OCI-LY7 (cell line): Measurements from ENCODE around the gene SUSD3. TPM values are rescaled to one million over a fixed set of nuclear protein-coding genes. Genes with fewer than 3 reads are reported as not detected.

Source experiments
- Bru-seq: library from RNA; stranded (reverse); fragments of 400-500 nt; gene quantifications from one replicate; lab custom pipeline; 2021; lab: Mats Ljungman, UMichigan
- BruChase-seq, 2 experiments: library from RNA; stranded (reverse); fragments of 400-500 nt; gene quantifications; one replicate each; lab custom pipeline; 2021; lab: Mats Ljungman, UMichigan
- BruUV-seq: library from RNA; stranded (reverse); fragments of 400-500 nt; replicated peaks from 2 replicates; lab custom pipeline; 2021; lab: Mats Ljungman, UMichigan
- CTCF ChIA-PET: fragments of 300-600 bp; sonication (Branson Sonifier 250); formaldehyde crosslinking; loops from one replicate; lab custom pipeline; 2022; ENCODE audit warnings: antibody characterized with exemption; ENCODE audit not compliant: unreplicated experiment; lab: Charles Lee
- POLR2A ChIA-PET: fragments of 300-600 bp; sonication (Branson Sonifier 250); formaldehyde crosslinking; loops from one replicate; lab custom pipeline; 2022; ENCODE audit warnings: antibody characterized with exemption; lab: Charles Lee
- DNase-seq: peaks from one replicate; pipeline ENCODE4 v3.0.0-alpha.2; 2015; ENCODE audit warnings: low spot score
- H2AFZ ChIP-seq: fragments of 200-600 bp; sonication (generic), shearing (Covaris generic); 2 replicates; pipeline ENCODE4 v1.6.1; 2014; ENCODE audit warnings: mild to moderate bottlenecking, antibody characterized with exemption, low read length, moderate library complexity
- H3K27ac ChIP-seq: fragments of 200-600 bp; sonication (generic); 2 replicates; pipeline ENCODE4 v1.5.1; 2014; ENCODE audit warnings: mixed run types, low read depth, mild to moderate bottlenecking, moderate library complexity, low read length, inconsistent platforms; ENCODE audit not compliant: poor library complexity, severe bottlenecking
- H3K36me3 ChIP-seq: fragments of 200-600 bp; sonication (generic); 2 replicates; pipeline ENCODE4 v1.6.1; 2014; ENCODE audit warnings: mild to moderate bottlenecking, antibody characterized with exemption, low read length, moderate library complexity, mixed read lengths; ENCODE audit not compliant: insufficient read depth
- H3K4me1 ChIP-seq: fragments of 200-600 bp; sonication (generic); 2 replicates; pipeline ENCODE4 v1.5.1; 2014; ENCODE audit warnings: mild to moderate bottlenecking, low read length; ENCODE audit not compliant: insufficient read depth, poor library complexity, severe bottlenecking
- H3K4me2 ChIP-seq: fragments of 200-600 bp; sonication (generic); 2 replicates; pipeline ENCODE4 v1.6.1; 2014; ENCODE audit warnings: mild to moderate bottlenecking, low read length
- H3K4me3 ChIP-seq: fragments of 200-600 bp; sonication (generic); 2 replicates; pipeline ENCODE4 v1.5.1; 2014; ENCODE audit warnings: mild to moderate bottlenecking, low read depth, low read length; ENCODE audit not compliant: poor library complexity, severe bottlenecking
- H3K79me2 ChIP-seq: fragments of 200-600 bp; sonication (generic); 2 replicates; pipeline ENCODE4 v1.6.1; 2016; ENCODE audit warnings: low read depth, mild to moderate bottlenecking, low read length, moderate library complexity, mixed read lengths; ENCODE audit not compliant: insufficient read depth
- H3K9me2 ChIP-seq: fragments of 200-600 bp; sonication (generic); 2 replicates; pipeline ENCODE4 v1.6.1; 2016; ENCODE audit warnings: mild to moderate bottlenecking, low read length, mixed read lengths; ENCODE audit not compliant: insufficient read depth
- H3K9me3 ChIP-seq: fragments of 200-600 bp; sonication (generic); 2 replicates; pipeline ENCODE4 v1.6.1; 2014; ENCODE audit warnings: mild to moderate bottlenecking, mixed run types, low read length, mixed read lengths
- H4K20me1 ChIP-seq: fragments of 200-600 bp; sonication (generic); 2 replicates; pipeline ENCODE4 v1.6.1; 2014; ENCODE audit warnings: mild to moderate bottlenecking, antibody characterized with exemption, low read length, moderate library complexity, mixed read lengths; ENCODE audit not compliant: insufficient read depth
- CTCF ChIP-seq: fragments of 200-600 bp; sonication (generic); conservative IDR thresholded peaks from 2 replicates; pipeline ENCODE4 v1.5.1; 2014; ENCODE audit warnings: mild to moderate bottlenecking, antibody characterized with exemption, low read length, moderate library complexity, mixed read lengths
- EZH2phosphoT487 ChIP-seq: fragments of 200-600 bp; sonication (generic); IDR thresholded peaks from 2 replicates; pipeline ENCODE4 v1.6.1; 2018; ENCODE audit warnings: low read depth, borderline replicate concordance, mild to moderate bottlenecking, mixed run types, antibody characterized with exemption, low read length, moderate library complexity, mixed read lengths
- intact Hi-C: fragments of 100-400 bp; cut with micrococcal nuclease; formaldehyde crosslinking; loops from one replicate; pipeline ENCODE4 v1.10.0; 2022; ENCODE audit not compliant: unreplicated experiment
- long read RNA-seq: library from polyadenylated mRNA; stranded (forward); transcript quantifications from one replicate; pipeline ENCODE4 v2.0.0, GENCODE V29; 2022
- total RNA-seq, 2 experiments: library from RNA; depleted of rRNA in 1 of 2; stranded (reverse); fragments of >200 nt in 1 of 2; shearing (Covaris generic) in 1 of 2; gene quantifications; 2 replicates each; pipeline ENCODE4 v1.2.3, GENCODE V29; 2014 to 2022

The SUSD3 gene
- total RNA-seq (2014; rRNA removed; shearing (Covaris generic)) (160 and 201 TPM in 2 replicates), total RNA-seq (2022) (94.1 and 116 TPM in 2 replicates), Bru-seq, nascent RNA (percentile 81 among the genes with signal in this experiment), BruChase-seq, experiment 1, labeled RNA remaining after a 6-hour chase (percentile 93 among the genes with signal in this experiment), BruChase-seq, experiment 2, labeled RNA remaining after a 2-hour chase (percentile 89 among the genes with signal in this experiment)
- long read RNA-seq, transcript SUSD3-205 (4 exons, 1,076 nt) = minor isoform, 11 of 223 reads
- long read RNA-seq, transcript SUSD3-202 (5 exons, 1,195 nt) = major isoform, 107 of 223 reads
- long read RNA-seq, partial matches to known transcripts = 10 of 223 reads
- long read RNA-seq, other reads (novel, unspliced or antisense) = 93 of 223 reads

- Histone ChIP-seq H3K27ac (peak within 1 kb of the TSS; percentile 95), H3K79me2 (peaks cover 34% of the 10 kb centered on the region), H3K9me2 (no peaks in the 10 kb centered on the region), H3K4me1 (peaks cover 75% of the 10 kb centered on the region), H3K36me3 (peaks cover 16% of the 10 kb centered on the region), H3K4me3 (peak within 1 kb of the TSS; percentile 79), H4K20me1 (no peaks in the 10 kb centered on the region), H2AFZ (peak within 1 kb of the TSS; percentile 51), H3K4me2 (peak within 1 kb of the TSS; percentile 88), H3K9me3 (no peaks in the 10 kb centered on the region)
- intact Hi-C loops = loop anchor here (1.0 kb wide), 2 partner anchors 30 to 94 kb away; no protein-coding TSS in a partner anchor
- POLR2A ChIA-PET = interaction anchor here (0.6 kb wide), 1 partner anchor 17 kb away, joined by 3 read pairs; no protein-coding TSS in a partner anchor
- peak; percentile 97 for DNase-seq
- no peak for TF ChIP-seq CTCF
- no peak for TF ChIP-seq EZH2phosphoT487
- CTCF ChIA-PET = interaction anchor here (1.0 to 1.4 kb wide), 2 partner anchors 31 to 244 kb away, joined by 3 to 6 read pairs; no protein-coding TSS in a partner anchor
- BruUV-seq = no TSS peak
Measured at GRCh38 chr9:93058355-93059010, at the start of gene SUSD3. TSS of gene SUSD3 (plus strand) at chr9:93058701. CDS start at chr9:93058743, 42 bp downstream.

GRCh38 chr9:93009337-93010015 is 49.0 kb upstream of the SUSD3 start:
- CTCF ChIA-PET = no interaction called here
- Histone ChIP-seq H3K4me3 (no peak overlapping the region), H3K27ac (no peak overlapping the region), H3K4me2 (no peak overlapping the region), H3K79me2 (no peaks in the 10 kb centered on the region), H3K9me2 (no peaks in the 10 kb centered on the region), H3K36me3 (peaks cover 39% of the 10 kb centered on the region), H4K20me1 (no peaks in the 10 kb centered on the region), H3K9me3 (no peaks in the 10 kb centered on the region), H2AFZ (no peak overlapping the region), H3K4me1 (peaks cover 7% of the 10 kb centered on the region)
- intact Hi-C loops = no loop called here
- no peak for DNase-seq
- no peak for TF ChIP-seq EZH2phosphoT487
- TF ChIP-seq CTCF = no peak
- BruUV-seq = no TSS peak
- POLR2A ChIA-PET = no interaction called here
